CD4-positive, alpha-beta T cell (primary cell): ENCODE results near the gene ESYT2. TPM values are rescaled to one million over a fixed set of nuclear protein-coding genes. Genes with fewer than 3 reads are reported as not detected.
A peak's percentile ranks its signal among the peaks of the same experiment; 100 is the strongest.

Experiments used
- ATAC-seq: fragments of 200-7000 bp; cut with Tn5 transposase; one replicate; pipeline ENCODE4 v1.10.0; 2022; ENCODE audit warnings: mild to moderate bottlenecking; ENCODE audit not compliant: poor library complexity
- CTCF ChIA-PET: fragments of 350-600 bp; sonication (Branson Sonifier 250); formaldehyde crosslinking; loops from one replicate; lab custom pipeline; 2021; ENCODE audit warnings: antibody characterized with exemption, inconsistent platforms; lab: Charles Lee
- POLR2A ChIA-PET: fragments of 350-600 bp; sonication (Branson Sonifier 250); formaldehyde crosslinking; loops from one replicate; lab custom pipeline; 2021; ENCODE audit warnings: antibody characterized with exemption, inconsistent platforms; lab: Charles Lee
- DNase-seq, 14 experiments: peaks; one replicate each; pipeline ENCODE4 v3.0.0-alpha.2; 2013 to 2020; ENCODE audit warnings: mixed read lengths in 2 of 14
- H3K27ac ChIP-seq, 2 donors: one replicate each; pipeline versions ENCODE4 v1.5.1 to v1.7.0; 2013; ENCODE audit warnings: low read length in 2 of 2, low read depth in 1 of 2, mild to moderate bottlenecking in 1 of 2
- H3K27me3 ChIP-seq, 2 experiments: 1 replicate in 1 of 2; 2 replicates in 1 of 2; pipeline versions ENCODE4 v1.6.1 to v1.7.0; 2013; ENCODE audit warnings: low read length in 2 of 2, control low read depth in 1 of 2, mild to moderate bottlenecking in 1 of 2, moderate library complexity in 1 of 2; ENCODE audit not compliant: insufficient read depth in 2 of 2, control insufficient read depth in 1 of 2
- H3K36me3 ChIP-seq: one replicate; pipeline ENCODE4 v1.6.1; 2013; ENCODE audit warnings: low read length, control low read depth; ENCODE audit not compliant: insufficient read depth
- H3K4me1 ChIP-seq: one replicate; pipeline ENCODE4 v1.6.1; 2013; ENCODE audit warnings: low read length, control low read depth; ENCODE audit not compliant: insufficient read depth
- H3K4me3 ChIP-seq: one replicate; pipeline ENCODE4 v1.5.1; 2013; ENCODE audit warnings: mild to moderate bottlenecking, low read length, moderate library complexity
- H3K9me3 ChIP-seq, 2 experiments: 1 replicate in 1 of 2; 2 replicates in 1 of 2; pipeline versions ENCODE4 v1.6.1 to v1.7.0; 2013; ENCODE audit warnings: low read length in 2 of 2, mild to moderate bottlenecking in 2 of 2, control low read depth in 1 of 2, moderate library complexity in 1 of 2; ENCODE audit not compliant: control insufficient read depth in 1 of 2, insufficient read depth in 1 of 2
- H3K27ac Mint-ChIP-seq: one replicate; pipeline ENCODE4 v1.8.0; 2020; ENCODE audit warnings: mixed read lengths
- H3K27me3 Mint-ChIP-seq: one replicate; pipeline ENCODE4 v1.8.0; 2021; ENCODE audit warnings: mixed read lengths
- H3K36me3 Mint-ChIP-seq: one replicate; pipeline ENCODE4 v1.8.0; 2021; ENCODE audit warnings: low read depth, mixed read lengths
- H3K4me1 Mint-ChIP-seq: one replicate; pipeline ENCODE4 v1.8.0; 2021; ENCODE audit warnings: low read depth, mixed read lengths
- H3K4me3 Mint-ChIP-seq: one replicate; pipeline ENCODE4 v1.8.0; 2020; ENCODE audit warnings: mild to moderate bottlenecking, mixed read lengths
- H3K9me3 Mint-ChIP-seq: one replicate; pipeline ENCODE4 v1.8.0; 2020; ENCODE audit warnings: mixed read lengths
- CTCF ChIP-seq: fragments of 200-600 bp; IDR thresholded peaks from one replicate; pipeline ENCODE4 v1.8.0; 2022; ENCODE audit warnings: antibody characterized with exemption, mild to moderate bottlenecking
- intact Hi-C, 2 experiments: fragments of 100-400 bp; cut with DNase I in 1 of 2; cut with micrococcal nuclease in 1 of 2; formaldehyde crosslinking; loops; one replicate each; pipeline versions ENCODE4 v1.15.1 to v1.9.0; 2023 to 2025; cut with DNase I, micrococcal nuclease
- total RNA-seq, 174 experiments: library from RNA in 2 of 174; stranded (reverse) in 2 of 174; gene quantifications; one replicate each; pipeline ENCODE4 v1.2.3 and lab custom pipeline; 2021 to 2026

ESYT2 gene
- total RNA-seq, 2 experiments from 2014 or later: 106 to 112 TPM

DNA sequence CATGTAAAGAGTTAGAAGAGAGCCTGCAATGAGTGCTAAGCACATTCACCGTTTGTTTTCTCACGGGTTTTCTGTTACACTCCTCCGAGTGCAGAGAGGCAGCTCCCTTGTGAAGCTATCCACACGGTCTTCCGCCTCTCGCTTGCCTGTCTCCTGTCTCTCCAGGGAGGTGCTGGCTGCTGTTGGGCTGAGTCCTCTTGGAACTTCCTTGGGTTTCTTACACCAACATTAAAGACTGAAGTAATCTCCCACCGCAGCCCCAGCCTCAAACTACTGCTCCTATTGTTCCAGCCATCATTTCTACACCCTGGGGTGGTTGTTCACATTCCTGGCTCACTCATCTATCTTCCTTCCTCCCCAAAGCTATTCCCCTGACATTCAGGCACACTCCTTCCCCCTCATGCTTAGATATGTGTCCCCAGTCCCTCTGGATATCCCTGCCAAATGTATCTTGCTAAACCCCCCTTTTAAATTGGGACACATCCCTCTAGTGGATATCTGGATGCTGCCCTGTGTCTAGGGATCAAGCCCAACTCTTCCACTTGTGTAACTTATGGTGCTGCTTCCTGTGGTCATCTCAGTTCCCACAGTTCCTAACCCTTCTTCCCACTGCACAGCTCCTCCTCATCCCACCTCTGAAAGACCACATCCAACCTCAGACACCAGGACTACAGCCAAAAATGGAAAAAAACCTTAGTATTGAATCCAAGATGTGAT is 14.1 kb downstream of the ESYT2 start:
- Histone ChIP-seq H3K36me3 (peaks cover 11% of the 10 kb centered on the region), H3K4me1 (peaks cover 82% of the 10 kb centered on the region), H3K27me3 (no peaks in the 10 kb centered on the region), H3K27ac (peak overlapping the region; percentile 68 to 96), H3K4me3 (peak overlapping the region; percentile 8), H3K9me3 (no peaks in the 10 kb centered on the region)
- ChIA-PET CTCF (interaction anchor here (1.1 to 1.2 kb wide), 2 partner anchors 9 to 14 kb away, joined by 3 read pairs; partner anchors contain the start of gene ESYT2), POLR2A (interaction anchor here (0.6 to 12.1 kb wide), 6 partner anchors 11 to 160 kb away, joined by 3 to 256 read pairs (median 4); partner anchors contain the start of gene ESYT2)
- H3K27ac Mint-ChIP-seq: peak overlapping the region; percentile 97
- peak overlapping the region; percentile 84 for H3K4me3 Mint-ChIP-seq
- ATAC-seq: peak; percentile 3
- peaks cover 39% of the 10 kb centered on the region for H3K36me3 Mint-ChIP-seq
- intact Hi-C loops: loop anchor here in 1 of 2 experiments (2.0 kb wide), 1 partner anchor 14 kb away; the partner anchor contains the start of gene ESYT2
- H3K9me3 Mint-ChIP-seq: no peaks in the 10 kb centered on the region
- no peak for DNase-seq
- TF ChIP-seq CTCF: no peak
- no peaks in the 10 kb centered on the region for H3K27me3 Mint-ChIP-seq
- H3K4me1 Mint-ChIP-seq: peaks cover 100% of the 10 kb centered on the region

DNA sequence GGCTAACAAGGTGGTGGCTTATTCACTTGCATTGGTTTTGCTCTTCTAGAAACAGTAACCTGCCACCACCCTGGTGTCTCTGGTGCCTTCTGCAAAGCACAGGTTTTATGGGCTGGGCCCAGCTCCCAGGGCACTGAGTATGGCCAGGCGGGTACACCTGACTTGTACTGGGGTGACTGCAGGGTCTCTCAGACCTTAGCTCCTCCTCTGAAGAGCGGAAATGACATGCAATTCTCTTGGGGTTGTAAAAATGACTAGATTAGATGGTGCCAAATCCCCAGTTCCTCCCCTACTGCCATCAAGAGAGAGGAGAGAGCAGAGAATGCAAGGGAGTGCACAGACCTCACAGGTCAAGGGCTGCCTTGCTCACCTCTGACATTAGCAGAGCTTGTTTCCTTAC is 14.7 kb downstream of the ESYT2 start:
- ChIA-PET POLR2A (interaction anchor here (0.6 to 12.1 kb wide), 6 partner anchors 11 to 160 kb away, joined by 3 to 256 read pairs (median 4); partner anchors contain the start of gene ESYT2), CTCF (interaction anchor here (1.1 to 1.2 kb wide), 2 partner anchors 10 to 15 kb away, joined by 3 read pairs; partner anchors contain the start of gene ESYT2)
- Histone ChIP-seq H3K36me3 (peaks cover 17% of the 10 kb centered on the region), H3K27me3 (no peaks in the 10 kb centered on the region), H3K27ac (peak overlapping the region; percentile 68 to 96), H3K4me3 (peak overlapping the region; percentile 8), H3K4me1 (peaks cover 84% of the 10 kb centered on the region), H3K9me3 (no peaks in the 10 kb centered on the region)
- Mint-ChIP-seq H3K4me1 (peaks cover 100% of the 10 kb centered on the region), H3K36me3 (peaks cover 45% of the 10 kb centered on the region), H3K27me3 (no peaks in the 10 kb centered on the region), H3K9me3 (no peaks in the 10 kb centered on the region), H3K27ac (peak overlapping the region; percentile 97), H3K4me3 (peak overlapping the region; percentile 84)
- DNase-seq: peak in 8 of 14 experiments; percentile 39 to 80 (median 62)
- intact Hi-C loops: loop anchor here (2.0 to 5.0 kb wide), 2 partner anchors 14 to 43 kb away; partner anchors contain the start of genes DYNC2I1 (in 1 of the 2) and ESYT2 (in 1 of the 2)
- peak; percentile 53 for ATAC-seq
- TF ChIP-seq CTCF: no peak

- peaks cover 99% of the 10 kb centered on the region for H3K4me1 Mint-ChIP-seq
- H3K9me3 Mint-ChIP-seq: no peaks in the 10 kb centered on the region
- intact Hi-C loops: loop anchor here in 1 of 2 experiments (1.0 to 5.0 kb wide), 3 partner anchors 12 to 45 kb away; partner anchors contain the start of genes DYNC2I1 and ESYT2
- TF ChIP-seq CTCF: no peak
- Histone ChIP-seq H3K36me3 (peaks cover 32% of the 10 kb centered on the region), H3K27ac (peak overlapping the region; percentile 72 to 86), H3K27me3 (no peaks in the 10 kb centered on the region), H3K9me3 (no peaks in the 10 kb centered on the region), H3K4me1 (peaks cover 88% of the 10 kb centered on the region), H3K4me3 (peak overlapping the region; percentile 29)
- DNase-seq: peak; percentile 55 to 95 (median 78)
- peak; percentile 62 for ATAC-seq
- ChIA-PET POLR2A (interaction anchor here (0.5 to 12.1 kb wide), 12 partner anchors 11 to 164 kb away, joined by 3 to 256 read pairs (median 6); partner anchors contain the start of gene ESYT2), CTCF (interaction anchor here (0.8 to 1.9 kb wide), 3 partner anchors 12 to 18 kb away, joined by 3 to 6 read pairs (median 4); partner anchors contain the start of gene ESYT2)
- no peaks in the 10 kb centered on the region for H3K27me3 Mint-ChIP-seq
- peak overlapping the region; percentile 81 for H3K4me3 Mint-ChIP-seq
- peak overlapping the region; percentile 97 for H3K27ac Mint-ChIP-seq
- peaks cover 64% of the 10 kb centered on the region for H3K36me3 Mint-ChIP-seq
Measured at GRCh38 chr7:158812684-158813083, 16.6 kb downstream of the ESYT2 start.
